ENCODE results near the gene BCCIP. TPM values are rescaled to one million over a fixed set of nuclear protein-coding genes. Genes with fewer than 3 reads are reported as not detected.

Gene BCCIP
- total and polyA plus RNA-seq, 2 of the 8 experiments (the other 6 are each of a cell fraction or from before 2014, with no cell fraction given) = 33.9 to 120 TPM

DNA sequence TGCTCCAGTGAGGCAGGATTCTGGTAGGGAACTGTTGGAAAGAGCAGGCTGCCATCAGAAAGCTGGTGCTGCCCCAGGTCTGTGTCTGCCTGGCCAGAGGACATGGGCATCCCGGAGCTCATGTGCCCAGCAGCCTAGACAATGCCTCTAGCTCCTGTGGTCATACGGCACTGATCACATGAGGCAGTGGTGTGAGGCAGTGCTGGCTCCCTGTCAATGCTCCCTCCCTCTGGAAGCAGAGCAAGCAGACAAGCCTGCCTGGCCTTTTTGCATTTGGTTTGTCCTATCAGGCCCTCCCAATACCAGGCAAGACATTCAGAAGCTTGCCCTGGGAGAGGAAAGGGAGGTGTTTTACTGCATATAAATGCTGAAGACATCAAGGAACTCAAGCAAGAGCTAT is 28.2 kb upstream of the BCCIP start (continued):
- TF ChIP-seq ZNF274 (IDR thresholded peaks at IDR 0.05; ENCODE audit: borderline replicate concordance, extremely low read depth, low read length) (no peak), CHD7 (IDR thresholded peaks at IDR 0.05; ENCODE audit: insufficient replicate concordance, low read length) (no peak), JUN (IDR thresholded peaks at IDR 0.05; ENCODE audit: low read depth, low read length) (no peak), POU5F1 (IDR thresholded peaks at IDR 0.05; ENCODE audit: low read depth, low read length) (no peak), KDM4A (IDR thresholded peaks at IDR 0.05; ENCODE audit: low read depth, low read length, severe bottlenecking) (no peak), KDM1A (IDR thresholded peaks at IDR 0.05; ENCODE audit: borderline replicate concordance, low read length) (no peak)
- TF ChIP-seq, protein P1, sequence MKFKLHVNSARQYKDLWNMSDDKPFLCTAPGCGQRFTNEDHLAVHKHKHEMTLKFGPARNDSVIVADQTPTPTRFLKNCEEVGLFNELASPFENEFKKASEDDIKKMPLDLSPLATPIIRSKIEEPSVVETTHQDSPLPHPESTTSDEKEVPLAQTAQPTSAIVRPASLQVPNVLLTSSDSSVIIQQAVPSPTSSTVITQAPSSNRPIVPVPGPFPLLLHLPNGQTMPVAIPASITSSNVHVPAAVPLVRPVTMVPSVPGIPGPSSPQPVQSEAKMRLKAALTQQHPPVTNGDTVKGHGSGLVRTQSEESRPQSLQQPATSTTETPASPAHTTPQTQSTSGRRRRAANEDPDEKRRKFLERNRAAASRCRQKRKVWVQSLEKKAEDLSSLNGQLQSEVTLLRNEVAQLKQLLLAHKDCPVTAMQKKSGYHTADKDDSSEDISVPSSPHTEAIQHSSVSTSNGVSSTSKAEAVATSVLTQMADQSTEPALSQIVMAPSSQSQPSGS (IDR thresholded peaks at IDR 0.05; ENCODE audit: low read length) = no peak

All from H1 (cell line).